MCF 10A (cell line): Measurements from ENCODE around the gene DYRK1A. TPM values are rescaled to one million over a fixed set of nuclear protein-coding genes. Genes with fewer than 3 reads are reported as not detected.

Source experiments
- BruUV-seq: library from RNA; stranded (reverse); fragments of 400-500 nt; replicated peaks from 2 replicates; lab custom pipeline; 2021; lab: Mats Ljungman, UMichigan
- CTCF ChIA-PET: fragments of 300-600 bp; sonication (Branson Sonifier 250); formaldehyde crosslinking; extraction: SDS; loops from one replicate; lab custom pipeline; 2021; ENCODE audit warnings: antibody characterized with exemption, inconsistent platforms; lab: Yijun Ruan, JAX
- POLR2A ChIA-PET: fragments of 300-600, 350-650 bp; sonication (Branson Sonifier 250); formaldehyde crosslinking; extraction: SDS; loops from one replicate; lab custom pipeline; 2020; ENCODE audit warnings: antibody characterized with exemption, inconsistent platforms; lab: Yijun Ruan, JAX
- DNase-seq: peaks from one replicate; pipeline ENCODE4 v3.0.0-alpha.2; 2018; ENCODE audit not compliant: unreplicated experiment
- H3K27ac Mint-ChIP-seq: one replicate; pipeline ENCODE4 v1.8.0; 2022; ENCODE audit warnings: mild to moderate bottlenecking, low read depth, mixed read lengths; ENCODE audit not compliant: unreplicated experiment
- H3K27me3 Mint-ChIP-seq: one replicate; pipeline ENCODE4 v1.8.0; 2022; ENCODE audit warnings: mixed read lengths; ENCODE audit not compliant: insufficient read depth, unreplicated experiment
- H3K36me3 Mint-ChIP-seq: one replicate; pipeline ENCODE4 v1.8.0; 2022; ENCODE audit warnings: mild to moderate bottlenecking, moderate library complexity, mixed read lengths; ENCODE audit not compliant: insufficient read depth, unreplicated experiment
- H3K4me1 Mint-ChIP-seq: one replicate; pipeline ENCODE4 v1.8.0; 2022; ENCODE audit warnings: mixed read lengths; ENCODE audit not compliant: insufficient read depth, unreplicated experiment
- H3K4me3 Mint-ChIP-seq: one replicate; pipeline ENCODE4 v1.8.0; 2022; ENCODE audit warnings: mild to moderate bottlenecking, moderate library complexity, mixed read lengths; ENCODE audit not compliant: unreplicated experiment
- H3K9me3 Mint-ChIP-seq: one replicate; pipeline ENCODE4 v1.8.0; 2022; ENCODE audit warnings: mixed read lengths; ENCODE audit not compliant: unreplicated experiment
- CTCF ChIP-seq: fragments of 200-600 bp; IDR thresholded peaks from one replicate; pipeline ENCODE4 v1.8.0; 2022; ENCODE audit warnings: antibody characterized with exemption, mild to moderate bottlenecking; ENCODE audit not compliant: unreplicated experiment
- intact Hi-C: fragments of 100-400 bp; cut with micrococcal nuclease; formaldehyde crosslinking; loops from 2 replicates; pipeline ENCODE4 v1.14.1; 2022
- total RNA-seq: library from RNA; stranded (reverse); gene quantifications from 2 replicates; pipeline ENCODE4 v1.2.3, GENCODE V29; 2022

DYRK1A gene
- total RNA-seq, 1 experiment from 2014 or later = 58.6 TPM

GRCh38 chr21:37557261-37557950 is 190.8 kb downstream of the DYRK1A start:
- no peak overlapping the region for H3K4me3 Mint-ChIP-seq
- H3K4me1 Mint-ChIP-seq = no peaks in the 10 kb centered on the region
- POLR2A ChIA-PET = interaction anchor here (0.5 to 0.8 kb wide), 2 partner anchors 24 to 106 kb away, joined by 3 read pairs; no protein-coding TSS in a partner anchor
- no peak for TF ChIP-seq CTCF
- no peaks in the 10 kb centered on the region for H3K27me3 Mint-ChIP-seq
- CTCF ChIA-PET = interaction anchor here (0.6 kb wide), 2 partner anchors 339 to 794 kb away, joined by 3 to 4 read pairs; no protein-coding TSS in a partner anchor
- H3K9me3 Mint-ChIP-seq = no peaks in the 10 kb centered on the region
- intact Hi-C loops = no loop called here
- no TSS peak for BruUV-seq
- no peak overlapping the region for H3K27ac Mint-ChIP-seq
- H3K36me3 Mint-ChIP-seq = no peaks in the 10 kb centered on the region
- DNase-seq = no peak

GRCh38 chr21:37558676-37559211 is 192.2 kb downstream of the DYRK1A start:
- Mint-ChIP-seq H3K4me1 (no peaks in the 10 kb centered on the region), H3K27ac (no peak overlapping the region), H3K4me3 (no peak overlapping the region), H3K36me3 (no peaks in the 10 kb centered on the region), H3K9me3 (no peaks in the 10 kb centered on the region), H3K27me3 (no peaks in the 10 kb centered on the region)
- TF ChIP-seq CTCF = no peak
- no peak for DNase-seq
- no TSS peak for BruUV-seq
- intact Hi-C loops = no loop called here
- ChIA-PET CTCF (no interaction called here), POLR2A (no interaction called here)

- CTCF ChIA-PET = interaction anchor here (1.3 kb wide), 1 partner anchor 28 kb away, joined by 3 read pairs; no protein-coding TSS in a partner anchor
- no TSS peak for BruUV-seq
- Mint-ChIP-seq H3K27ac (no peak overlapping the region), H3K4me3 (no peak overlapping the region), H3K36me3 (no peaks in the 10 kb centered on the region), H3K9me3 (no peaks in the 10 kb centered on the region), H3K4me1 (peaks cover 15% of the 10 kb centered on the region), H3K27me3 (no peaks in the 10 kb centered on the region)
- DNase-seq = no peak
- no peak for TF ChIP-seq CTCF
- intact Hi-C loops = no loop called here
- POLR2A ChIA-PET = no interaction called here
These were observed 193.8 kb downstream of the DYRK1A start for GRCh38 chr21:37560385-37560784.

GRCh38 chr21:37561506-37561905 is 194.9 kb downstream of the DYRK1A start:
- CTCF ChIA-PET = interaction anchor here (1.3 kb wide), 1 partner anchor 30 kb away, joined by 3 read pairs; no protein-coding TSS in a partner anchor
- no peak overlapping the region for H3K4me3 Mint-ChIP-seq
- H3K27me3 Mint-ChIP-seq = no peaks in the 10 kb centered on the region
- intact Hi-C loops = no loop called here
- no peaks in the 10 kb centered on the region for H3K9me3 Mint-ChIP-seq
- POLR2A ChIA-PET = no interaction called here
- H3K36me3 Mint-ChIP-seq = no peaks in the 10 kb centered on the region
- no peak for TF ChIP-seq CTCF
- BruUV-seq = no TSS peak
- no peak overlapping the region for H3K27ac Mint-ChIP-seq
- DNase-seq = no peak
- peaks cover 15% of the 10 kb centered on the region for H3K4me1 Mint-ChIP-seq
